HL-60/S4 (cell line): ENCODE data around the gene LRMDA.
"Not testable (repeated sequence)": the region's sequence is repeated elsewhere in the genome, so short reads cannot be mapped to it uniquely, and the experiment has no call there.

Experiments used
- in situ Hi-C: fragments of 300-500 bp; cut with MboI; formaldehyde crosslinking; loops from 2 replicates; pipeline ENCODE4 v1.14.3; 2022; ENCODE audit warnings: low sequenced_read_pairs

LRMDA gene

DNA sequence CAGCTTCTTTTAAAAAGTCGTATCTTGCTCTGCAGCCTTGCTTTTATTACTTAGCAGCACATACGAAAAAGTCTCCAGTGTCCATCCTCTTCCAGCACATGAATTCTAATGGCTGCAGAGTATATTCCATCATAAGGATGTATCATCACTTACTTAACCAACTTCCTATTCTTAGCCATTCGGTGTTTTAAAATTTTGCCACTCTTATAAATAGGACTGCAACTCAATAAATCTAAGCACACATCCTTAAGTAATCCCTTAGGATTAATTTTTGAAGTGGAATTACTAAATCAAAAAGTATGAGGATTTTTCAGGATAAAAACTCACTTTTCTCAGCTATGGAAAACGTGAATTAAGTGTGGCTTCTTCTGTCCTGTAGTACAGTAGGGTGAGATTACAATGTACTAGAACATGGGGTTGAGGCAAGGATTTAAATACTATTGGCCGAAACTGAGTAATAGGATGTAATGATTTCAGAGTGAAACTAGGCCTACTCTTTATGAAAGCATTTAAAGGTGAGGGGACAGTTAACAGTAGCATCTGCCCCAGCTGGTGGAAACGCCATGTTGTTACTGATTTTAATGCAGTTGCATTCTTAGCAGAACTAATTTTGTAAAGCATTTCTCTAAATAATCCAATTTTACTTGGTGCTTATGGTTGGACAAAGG lies 1035.5 kb downstream of the LRMDA start:
- in situ Hi-C loops: no loop called here

- in situ Hi-C loops: no loop called here
Observed at GRCh38 chr10:76469675-76470074, 1038.3 kb downstream of the LRMDA start.

DNA sequence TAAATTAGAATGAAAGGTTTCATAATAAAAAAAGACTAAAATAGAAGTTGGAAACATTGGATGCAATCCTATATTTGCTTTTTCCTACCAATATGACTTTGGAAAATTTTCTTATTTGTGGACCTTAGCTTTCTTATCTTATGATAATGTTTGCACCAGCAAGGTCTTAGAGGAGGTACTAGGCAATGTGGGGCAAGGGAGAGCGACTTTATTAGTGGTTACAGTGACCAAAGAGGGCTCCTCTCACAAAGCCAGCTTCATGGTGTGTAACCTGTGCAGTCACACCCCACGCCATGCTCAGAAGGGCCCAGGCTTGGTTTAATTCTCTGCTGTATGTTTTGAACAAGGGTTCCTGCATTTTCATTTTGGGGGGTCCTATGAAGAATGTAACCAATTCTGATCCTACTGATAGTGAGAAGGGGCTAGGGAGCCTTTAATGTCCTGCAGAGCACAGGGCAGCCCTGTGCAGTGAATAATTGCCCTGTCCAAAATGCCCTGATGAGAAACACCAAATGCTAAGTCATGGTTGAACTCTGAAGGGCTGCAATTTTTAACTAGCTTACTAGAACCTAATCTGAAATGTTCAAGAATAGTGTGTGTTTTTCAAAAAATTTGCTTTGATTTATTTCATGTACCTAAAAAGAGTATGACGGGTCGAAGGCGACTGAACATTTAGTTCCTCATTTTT lies 1047.8 kb downstream of the LRMDA start:
- in situ Hi-C loops: no loop called here

DNA sequence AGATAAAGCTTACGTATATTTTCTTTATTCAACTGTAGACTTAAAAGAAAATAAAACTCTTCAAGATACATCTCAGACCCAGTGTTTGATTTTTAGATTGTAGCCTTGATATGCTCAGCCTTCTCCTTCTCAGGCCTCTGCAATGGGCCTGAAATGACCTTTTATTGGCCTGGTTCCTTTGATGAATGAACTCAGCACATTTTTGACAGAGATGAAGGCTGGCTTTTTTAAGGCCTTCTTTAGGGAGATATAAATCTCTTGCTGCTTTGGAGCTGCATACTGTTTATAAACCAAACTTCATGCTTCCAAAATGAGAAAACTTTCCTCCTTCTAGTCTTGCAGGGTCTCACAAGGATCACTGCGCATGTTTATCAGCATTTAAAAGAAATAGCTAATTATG lies 1049.8 kb downstream of the LRMDA start:
- in situ Hi-C loops: no loop called here

DNA sequence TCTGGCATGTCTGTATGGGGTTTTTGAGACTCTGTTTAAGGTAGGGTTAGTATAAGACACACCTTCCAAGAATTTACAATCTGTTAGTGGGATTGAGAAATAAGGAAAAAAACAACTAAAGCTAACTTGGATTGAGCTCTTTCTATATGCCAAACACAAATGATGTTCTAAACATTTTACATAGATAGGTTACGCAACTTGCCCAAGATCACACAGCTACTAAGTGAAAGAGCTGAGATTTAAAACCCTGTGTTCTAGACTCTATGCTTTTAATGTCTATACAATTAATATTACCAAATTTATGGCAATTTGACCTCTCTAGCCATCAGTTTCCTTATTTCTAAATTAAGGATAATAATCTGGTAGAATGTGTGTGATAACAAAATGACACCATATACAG lies 1056.2 kb downstream of the LRMDA start:
- in situ Hi-C loops: no loop called here

DNA sequence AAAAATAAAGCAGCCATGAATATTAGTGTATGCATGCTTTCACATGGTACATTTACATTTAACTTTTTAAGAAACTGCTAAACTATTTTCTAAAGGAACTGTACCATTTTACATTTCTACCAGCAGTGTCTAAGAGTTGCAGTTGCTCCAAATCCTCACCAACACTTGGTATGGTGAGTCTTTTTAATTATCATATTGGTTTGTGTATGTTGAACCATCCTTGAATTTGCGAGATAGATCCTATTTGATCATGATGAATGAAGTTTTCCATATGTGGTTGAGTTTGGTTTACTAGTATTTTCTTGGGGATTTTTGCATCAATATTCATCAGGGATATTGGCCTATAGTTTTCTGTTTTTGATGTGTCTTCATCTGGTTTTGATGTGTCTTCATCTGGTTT lies 1057.2 kb downstream of the LRMDA start:
- in situ Hi-C loops: no loop called here

DNA sequence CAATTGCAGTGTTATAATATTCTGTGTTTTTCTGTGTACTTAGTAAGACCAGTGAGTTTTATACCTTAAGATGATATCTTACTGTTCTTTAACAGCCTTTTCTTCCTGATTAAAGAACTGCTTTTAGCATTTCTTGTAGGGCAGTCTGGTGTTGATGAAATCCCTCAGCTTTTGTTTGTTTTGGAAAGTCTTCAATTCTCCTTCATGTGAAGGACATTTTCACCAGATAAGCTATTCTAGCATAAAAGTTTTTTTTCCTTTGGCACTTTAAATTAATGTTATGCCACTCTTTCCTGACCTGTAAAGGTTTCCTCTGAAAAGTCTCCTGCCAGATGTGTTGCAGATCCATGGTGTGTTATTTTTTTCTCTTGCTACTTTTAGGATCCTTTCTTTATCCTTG lies 1059.8 kb downstream of the LRMDA start:
- in situ Hi-C loops: no loop called here

DNA sequence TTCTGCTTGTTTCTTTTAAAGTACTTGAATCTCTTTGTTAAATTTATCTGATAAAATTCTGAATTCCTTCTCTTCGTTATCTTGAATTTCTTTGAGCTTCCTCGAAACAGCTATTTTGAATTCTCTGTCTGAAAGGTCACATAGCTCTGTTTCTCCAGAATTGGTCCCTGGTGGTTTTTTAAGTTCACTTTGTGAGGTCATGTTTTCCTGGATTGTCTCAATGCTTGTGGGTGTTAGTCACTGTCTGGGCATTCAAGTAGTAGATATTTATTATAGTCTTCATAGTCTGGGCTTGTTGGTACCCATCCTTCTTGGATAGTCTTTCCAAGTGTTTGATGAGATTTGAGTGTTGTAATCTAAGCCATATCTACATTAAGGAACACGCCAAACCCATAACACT lies 1060.6 kb downstream of the LRMDA start:
- in situ Hi-C loops: no loop called here

DNA sequence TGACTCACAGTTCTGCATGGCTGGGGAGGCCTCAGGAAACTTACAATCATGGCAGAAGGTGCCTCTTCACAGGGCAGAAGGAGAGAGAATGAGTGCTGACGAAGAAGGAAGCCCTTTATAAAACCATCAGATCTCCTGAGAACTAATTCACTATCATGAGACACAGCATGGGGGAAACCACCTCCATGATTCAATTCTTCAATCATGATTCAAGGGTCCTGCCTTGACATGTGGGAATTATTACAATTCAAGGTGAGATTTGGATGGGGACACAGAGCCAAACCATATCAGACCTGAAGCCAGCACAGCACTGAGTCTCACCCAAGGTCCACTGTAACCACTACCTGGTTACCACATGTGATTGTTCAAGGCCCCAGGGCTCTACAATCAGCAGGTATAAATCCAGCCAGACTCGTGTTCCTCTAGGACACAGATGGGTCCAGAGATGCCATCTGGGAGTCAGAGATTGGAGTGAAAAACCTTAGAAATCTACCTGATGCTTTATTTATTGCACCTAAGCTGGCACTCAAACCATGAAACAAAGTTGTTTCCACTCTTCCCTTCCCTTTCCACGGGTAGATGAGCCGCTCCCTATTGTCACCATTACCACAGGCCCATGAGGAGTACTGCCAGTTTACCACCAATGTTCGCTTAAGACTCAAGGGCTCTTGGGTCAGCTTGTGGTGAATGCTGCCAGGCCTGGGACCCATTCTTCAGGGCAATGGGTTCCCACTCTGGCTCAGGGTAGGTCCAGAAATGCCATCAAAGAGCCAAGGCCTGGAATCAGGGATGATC lies 1061.5 kb downstream of the LRMDA start:
- in situ Hi-C loops: no loop called here

- in situ Hi-C loops: no loop called here
Observed at GRCh38 chr10:76497666-76498065, 1066.2 kb downstream of the LRMDA start.

GRCh38 chr10:76504823-76505222 lies 1073.4 kb downstream of the LRMDA start:
- in situ Hi-C loops: no loop called here

GRCh38 chr10:76509446-76509845 lies 1078.0 kb downstream of the LRMDA start:
- in situ Hi-C loops: no loop called here

DNA sequence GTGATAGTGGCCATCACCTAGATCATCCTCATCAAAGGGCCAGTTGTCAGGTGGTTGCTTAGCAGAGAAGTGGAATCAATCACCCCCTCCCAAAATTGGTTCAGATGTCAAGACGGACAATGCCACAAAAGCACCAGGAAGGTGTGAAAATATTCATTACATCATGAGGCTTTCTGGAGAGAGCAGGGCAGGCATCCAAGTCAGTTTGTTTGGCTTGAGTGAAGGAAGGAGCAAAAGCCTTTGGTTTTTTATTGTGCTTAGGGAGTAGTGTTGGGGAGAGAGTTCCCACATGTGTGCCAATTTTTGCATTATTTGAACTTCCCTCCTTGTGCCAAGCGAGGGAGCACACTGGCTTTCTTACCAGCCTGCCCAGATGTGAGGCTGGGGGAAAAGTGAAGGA lies 1082.9 kb downstream of the LRMDA start:
- in situ Hi-C loops: no loop called here

DNA sequence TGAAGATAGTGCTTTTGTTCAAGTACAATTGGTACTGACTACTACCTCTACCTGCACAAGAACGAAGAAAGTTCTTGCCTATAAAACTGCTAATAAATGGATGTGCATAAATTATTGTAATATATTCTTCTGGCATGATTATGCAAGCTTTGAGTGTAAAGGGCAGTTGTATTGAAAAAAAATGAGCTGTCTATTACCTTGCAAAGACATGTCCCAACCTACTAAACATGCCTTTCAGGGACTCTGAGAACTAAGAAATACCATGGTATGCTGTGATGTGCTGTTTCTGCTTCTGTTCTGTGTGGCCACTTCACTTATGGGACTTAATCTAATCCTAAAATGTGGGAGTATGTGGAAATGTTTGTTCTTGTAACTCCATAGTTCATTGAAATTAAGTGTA lies 1083.4 kb downstream of the LRMDA start:
- in situ Hi-C loops: no loop called here

GRCh38 chr10:76522547-76522946 lies 1091.1 kb downstream of the LRMDA start:
- in situ Hi-C loops: no loop called here

DNA sequence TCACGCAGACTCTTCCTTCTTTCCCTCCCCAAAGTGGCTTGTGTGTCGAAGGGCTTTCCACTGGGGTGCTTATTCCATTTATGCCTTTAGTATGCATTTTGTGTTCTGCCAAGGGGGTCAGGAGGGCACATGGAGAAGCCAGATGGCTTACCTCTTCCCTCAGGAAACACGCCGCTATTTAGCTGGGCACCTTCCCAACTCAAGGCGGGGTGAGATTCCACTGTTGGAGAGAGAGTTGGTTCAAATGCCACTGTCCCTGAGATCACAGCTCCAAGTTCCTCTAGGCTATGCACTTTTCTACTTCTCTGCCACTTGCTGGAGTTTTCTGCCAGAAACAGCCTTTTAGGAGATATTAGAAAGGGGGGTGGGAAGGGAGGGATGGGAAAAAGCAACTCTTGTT lies 1091.8 kb downstream of the LRMDA start:
- in situ Hi-C loops: no loop called here

DNA sequence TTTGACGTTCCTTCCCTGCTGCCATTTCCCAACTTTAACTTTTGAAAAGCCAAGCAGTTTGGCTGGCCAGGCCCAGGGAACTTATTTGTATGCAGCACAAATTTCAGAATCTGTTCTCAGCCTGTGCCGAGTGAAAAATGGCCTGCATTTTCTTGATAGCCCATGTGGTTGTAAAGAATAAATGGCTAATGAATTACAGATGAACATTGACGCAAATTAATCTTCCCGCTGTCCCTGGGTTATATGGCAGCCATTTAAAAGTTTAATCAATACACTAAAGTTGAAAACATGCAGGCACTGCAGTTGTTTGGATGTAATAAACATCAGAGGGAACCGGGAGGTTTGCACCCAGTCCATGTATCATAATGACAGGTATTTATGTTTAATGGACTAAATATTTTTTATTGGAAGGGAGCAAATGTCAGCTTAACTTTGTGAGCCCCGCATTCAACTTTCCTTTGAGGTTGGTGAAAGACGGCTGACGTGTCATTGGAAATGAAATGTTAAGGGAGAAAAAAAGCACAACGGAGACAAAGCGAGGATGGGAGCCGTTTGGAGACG lies 1092.4 kb downstream of the LRMDA start:
- in situ Hi-C loops: no loop called here

DNA sequence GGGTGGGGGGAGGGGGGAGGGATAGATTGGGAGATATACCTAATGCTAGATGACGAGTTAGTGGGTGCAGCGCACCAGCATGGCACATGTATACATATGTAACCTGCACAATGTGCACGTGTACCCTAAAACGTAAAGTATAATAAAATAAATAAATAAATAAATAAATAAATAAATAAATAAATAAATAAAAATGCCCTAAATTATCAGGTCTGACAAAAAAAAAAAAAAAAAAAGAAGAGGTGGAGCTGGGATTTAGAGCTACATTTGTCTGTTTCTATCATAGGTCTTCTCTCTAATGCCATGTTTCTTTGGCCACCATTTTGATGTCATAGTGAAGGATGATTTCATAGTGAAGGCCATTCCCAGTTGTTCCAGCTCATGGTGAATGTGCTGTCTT lies 1095.4 kb downstream of the LRMDA start:
- in situ Hi-C loops: not testable (repeated sequence)

DNA sequence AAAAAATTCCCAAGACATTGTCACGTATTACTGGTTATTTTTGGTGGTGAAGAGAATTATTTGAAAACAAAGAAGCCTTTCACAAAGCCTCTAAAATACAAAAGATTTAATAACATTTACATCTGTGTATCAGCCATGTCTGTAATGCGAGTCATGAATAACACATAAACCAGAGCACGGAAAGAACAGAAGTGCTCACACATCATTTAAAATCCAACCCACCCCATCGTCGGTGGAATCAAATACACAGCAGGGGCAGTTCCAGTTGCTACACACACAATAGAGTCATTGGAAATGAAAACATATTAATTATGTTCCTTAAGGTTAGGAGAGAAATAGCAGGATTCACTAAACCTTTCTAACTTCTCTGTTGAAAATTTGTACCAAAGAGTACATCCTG lies 1108.9 kb downstream of the LRMDA start:
- in situ Hi-C loops: no loop called here

DNA sequence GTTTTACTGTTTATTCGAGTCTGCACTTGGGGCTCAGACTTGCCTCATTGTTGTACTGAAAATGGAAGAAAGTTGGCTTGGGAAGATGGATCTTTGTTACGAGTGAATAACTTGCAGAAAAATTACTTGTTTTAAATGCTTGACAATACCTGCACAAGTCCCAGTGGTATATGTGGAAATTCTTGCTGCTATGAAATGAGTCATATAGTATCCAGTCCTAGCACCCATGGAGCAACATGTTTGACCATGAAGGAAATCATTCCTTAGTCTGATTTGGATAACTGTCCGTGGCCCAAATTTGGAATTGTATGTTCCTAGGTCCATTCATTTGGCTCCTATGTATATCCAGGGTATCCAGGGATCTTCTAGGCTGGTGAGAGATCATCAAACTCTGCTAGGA lies 1109.4 kb downstream of the LRMDA start:
- in situ Hi-C loops: no loop called here

- in situ Hi-C loops: no loop called here
Observed at GRCh38 chr10:76541852-76542251, 1110.4 kb downstream of the LRMDA start.
